NB4 (cell line): Measurements from ENCODE around the gene PATJ.

Source experiments
- DNase-seq: peaks from one replicate; pipeline ENCODE4 v3.0.0; 2010; ENCODE audit warnings: low read depth
- H3K4me3 ChIP-seq: one replicate; pipeline ENCODE4 v1.5.1; 2011; ENCODE audit warnings: mild to moderate bottlenecking, low read depth, low read length, moderate library complexity
- CTCF ChIP-seq: IDR thresholded peaks from one replicate; pipeline ENCODE4 v1.5.1; 2012; ENCODE audit warnings: low read depth, low read length
- MAX ChIP-seq: IDR thresholded peaks from 2 replicates; pipeline ENCODE4 v1.6.1; 2011; ENCODE audit warnings: low read depth, low read length
- MYC ChIP-seq: IDR thresholded peaks from 2 replicates; pipeline ENCODE4 v1.6.1; 2011; ENCODE audit warnings: low read depth, low read length
- POLR2A ChIP-seq: IDR thresholded peaks from 2 replicates; pipeline ENCODE4 v1.6.1; 2011; ENCODE audit warnings: mild to moderate bottlenecking; ENCODE audit not compliant: insufficient read length; ENCODE audit errors: extremely low read depth

The PATJ gene

GRCh38 chr1:62025154-62025553, 282.9 kb downstream of the PATJ start:
- DNase-seq: no peak
- TF ChIP-seq CTCF (no peak), POLR2A (no peak), MYC (no peak), MAX (no peak)
- H3K4me3 ChIP-seq: no peak overlapping the region

GRCh38 chr1:62025892-62026291, 283.6 kb downstream of the PATJ start:
- no peak for DNase-seq
- H3K4me3 ChIP-seq: no peak overlapping the region
- TF ChIP-seq MYC: no peak
- no peak for TF ChIP-seq CTCF
- TF ChIP-seq MAX: no peak
- no peak for TF ChIP-seq POLR2A

GRCh38 chr1:62029704-62030103, 287.4 kb downstream of the PATJ start:
- no peak for DNase-seq
- H3K4me3 ChIP-seq: no peak overlapping the region
- no peak for TF ChIP-seq CTCF
- TF ChIP-seq MAX: no peak
- no peak for TF ChIP-seq POLR2A
- TF ChIP-seq MYC: no peak

GRCh38 chr1:62034790-62035189, 292.5 kb downstream of the PATJ start:
- no peak for DNase-seq
- no peak overlapping the region for H3K4me3 ChIP-seq
- TF ChIP-seq MYC (no peak), MAX (no peak), CTCF (no peak), POLR2A (no peak)

- DNase-seq: no peak
- TF ChIP-seq CTCF: no peak
- H3K4me3 ChIP-seq: no peak overlapping the region
Observed at GRCh38 chr1:62037274-62037673, 295.0 kb downstream of the PATJ start.

- TF ChIP-seq POLR2A (no peak), CTCF (no peak), MAX (no peak), MYC (no peak)
- H3K4me3 ChIP-seq: no peak overlapping the region
- DNase-seq: no peak
Observed at GRCh38 chr1:62038594-62039284, 296.5 kb downstream of the PATJ start.
